GOT3 (cell line): ENCODE results near the gene CAVIN2.
A peak's percentile ranks its signal among the peaks of the same experiment; 100 is the strongest.

ENCODE experiments used
- DNase-seq: peaks from one replicate; lab custom pipeline; 2025; ENCODE audit warnings: mixed read lengths; lab: John Stamatoyannopoulos, UW

Gene CAVIN2, protein sequence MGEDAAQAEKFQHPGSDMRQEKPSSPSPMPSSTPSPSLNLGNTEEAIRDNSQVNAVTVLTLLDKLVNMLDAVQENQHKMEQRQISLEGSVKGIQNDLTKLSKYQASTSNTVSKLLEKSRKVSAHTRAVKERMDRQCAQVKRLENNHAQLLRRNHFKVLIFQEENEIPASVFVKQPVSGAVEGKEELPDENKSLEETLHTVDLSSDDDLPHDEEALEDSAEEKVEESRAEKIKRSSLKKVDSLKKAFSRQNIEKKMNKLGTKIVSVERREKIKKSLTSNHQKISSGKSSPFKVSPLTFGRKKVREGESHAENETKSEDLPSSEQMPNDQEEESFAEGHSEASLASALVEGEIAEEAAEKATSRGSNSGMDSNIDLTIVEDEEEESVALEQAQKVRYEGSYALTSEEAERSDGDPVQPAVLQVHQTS

DNA sequence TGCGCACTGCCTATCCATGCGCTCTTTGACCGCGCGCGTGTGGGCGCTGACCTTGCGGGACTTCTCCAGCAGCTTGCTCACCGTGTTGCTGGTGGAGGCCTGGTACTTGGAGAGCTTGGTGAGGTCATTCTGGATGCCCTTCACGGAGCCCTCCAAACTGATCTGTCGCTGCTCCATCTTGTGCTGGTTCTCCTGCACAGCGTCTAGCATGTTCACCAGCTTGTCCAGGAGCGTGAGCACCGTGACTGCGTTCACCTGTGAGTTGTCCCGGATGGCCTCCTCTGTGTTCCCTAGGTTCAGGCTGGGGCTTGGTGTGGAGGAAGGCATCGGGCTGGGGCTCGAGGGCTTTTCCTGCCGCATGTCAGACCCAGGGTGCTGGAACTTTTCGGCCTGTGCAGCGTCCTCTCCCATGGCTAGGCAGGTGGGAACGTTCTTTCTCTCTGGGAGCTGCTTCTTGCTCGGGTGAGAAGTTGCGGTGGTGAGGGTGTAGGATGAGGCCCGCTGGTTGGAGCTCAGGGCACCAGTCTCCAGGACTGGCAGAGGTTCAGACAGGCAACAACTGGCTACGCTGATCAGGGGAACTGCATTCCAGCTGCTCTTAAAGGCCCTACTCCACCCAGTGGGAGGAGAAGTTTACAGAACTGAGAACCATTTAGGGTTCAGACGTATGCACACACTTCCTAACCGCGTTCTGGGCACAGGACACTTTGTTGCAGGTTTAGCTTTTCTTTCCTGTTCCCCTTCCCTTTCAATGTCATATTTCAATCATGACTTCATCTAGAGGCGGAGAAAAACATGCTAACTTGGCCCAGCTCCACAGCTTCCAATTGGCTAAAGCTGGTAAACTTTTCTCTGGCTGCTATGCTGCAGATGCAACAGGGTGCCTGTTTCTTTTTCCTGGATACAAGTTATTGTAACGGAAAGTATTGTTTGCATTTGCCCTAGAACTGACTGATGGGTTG is at the start of gene CAVIN2:
TSS of gene CAVIN2 (minus strand) at position 574 of the 962 bp plus-strand sequence. CDS start at position 411, 163 bp downstream.
- DNase-seq = peak; percentile 62

- DNase-seq = no peak
Observed at GRCh38 chr2:191895743-191896142, 48.9 kb upstream of the CAVIN2 start.

GRCh38 chr2:191895195-191895594 is 48.3 kb upstream of the CAVIN2 start:
- no peak for DNase-seq

DNA sequence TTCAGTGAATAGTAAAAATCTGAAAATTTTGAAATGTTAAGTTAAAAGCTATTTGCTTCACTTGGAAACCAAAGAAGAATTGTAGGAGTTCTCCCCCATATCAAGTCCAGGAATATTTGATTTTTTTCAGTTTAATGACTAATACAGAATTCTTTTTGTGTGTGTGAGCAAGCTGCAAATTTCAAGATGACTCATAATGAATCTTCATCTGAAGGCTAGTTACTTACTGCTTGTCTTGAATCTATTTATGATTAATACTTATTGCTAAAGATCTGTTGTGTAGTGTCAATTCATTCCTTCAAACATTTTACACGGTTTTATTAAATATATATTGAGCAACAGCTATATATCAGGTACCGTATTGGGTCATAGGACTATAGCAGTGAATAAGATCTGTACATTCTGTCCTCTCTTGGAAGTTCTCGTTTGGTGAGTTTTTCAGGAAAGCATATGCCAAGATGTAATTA is 47.8 kb upstream of the CAVIN2 start:
- DNase-seq = no peak

DNA sequence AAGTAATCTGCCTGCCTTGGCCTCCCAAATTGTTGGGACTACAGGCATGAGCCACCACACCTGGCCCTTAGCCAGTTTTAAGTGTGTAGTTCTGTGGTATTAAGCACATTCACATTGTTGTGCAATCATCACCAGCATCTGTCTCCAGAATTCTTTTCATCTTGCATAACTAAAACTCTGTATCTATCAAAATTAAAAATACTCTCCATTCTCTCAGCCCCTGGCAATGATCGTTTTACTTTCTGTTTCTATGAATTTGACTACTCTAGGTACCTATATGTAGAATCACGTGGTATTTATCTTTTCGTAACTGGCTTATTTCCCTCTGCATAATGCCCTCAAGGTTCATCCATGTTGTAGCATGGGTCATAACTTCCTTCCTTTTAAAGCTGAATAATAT is 45.5 kb upstream of the CAVIN2 start:
- DNase-seq = no peak

- no peak for DNase-seq
Observed at GRCh38 chr2:191891656-191892055, 44.8 kb upstream of the CAVIN2 start.

- no peak for DNase-seq
Observed at GRCh38 chr2:191889931-191890330, 43.0 kb upstream of the CAVIN2 start.

DNA sequence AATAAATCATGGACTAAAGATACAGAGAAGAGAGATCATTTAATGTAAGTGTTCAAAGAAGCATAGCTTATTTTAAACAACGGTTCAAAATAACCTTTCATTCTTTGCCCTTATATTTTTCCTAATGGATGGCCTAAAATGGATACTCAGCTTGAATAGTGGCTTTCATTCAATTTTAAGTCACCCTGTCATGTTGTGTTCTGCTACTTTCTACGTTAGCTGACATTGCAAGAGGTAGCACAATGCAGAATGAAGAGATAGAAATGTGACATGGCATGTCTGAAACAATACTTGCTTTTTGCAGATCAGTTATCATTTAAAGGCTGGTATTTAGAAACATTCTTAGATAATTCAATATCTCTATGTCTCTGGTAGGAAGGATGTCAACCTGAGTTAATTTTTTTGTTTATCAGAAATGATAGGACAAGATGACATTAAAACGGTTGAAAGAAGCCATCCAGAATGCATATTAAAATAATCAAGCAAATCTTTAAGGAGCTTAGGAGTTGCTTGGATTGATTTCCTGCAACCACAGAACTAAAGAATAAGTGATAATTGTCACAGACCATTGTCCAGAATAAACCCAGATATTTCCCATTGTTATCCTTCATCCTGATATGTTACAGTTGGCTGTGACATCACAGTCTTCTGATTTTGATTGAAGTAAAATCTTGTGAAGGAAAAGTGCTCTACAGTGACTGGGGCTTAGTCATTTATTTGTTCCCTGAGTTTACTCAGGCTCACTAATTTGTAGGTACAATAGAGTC is 41.7 kb upstream of the CAVIN2 start:
- no peak for DNase-seq

DNA sequence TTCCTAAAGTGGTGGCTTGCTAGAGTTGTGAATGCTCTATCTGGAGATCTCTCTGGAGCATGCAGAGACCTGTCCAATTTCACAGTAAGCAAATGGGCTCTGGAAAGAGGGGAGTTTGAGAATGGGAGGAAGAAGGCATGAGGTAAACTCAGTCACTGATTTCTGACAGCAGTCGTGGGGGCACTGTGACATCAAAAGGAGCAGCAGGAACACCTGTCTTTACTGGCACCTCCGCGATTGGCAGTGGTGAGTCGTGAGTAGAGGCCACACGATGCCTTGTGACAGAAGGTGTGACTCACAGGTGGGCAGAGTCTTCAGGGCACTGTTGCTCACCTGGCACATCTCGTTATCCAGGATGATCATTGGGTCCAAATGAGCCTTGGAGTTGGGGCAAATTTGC is 38.8 kb upstream of the CAVIN2 start:
- no peak for DNase-seq

GRCh38 chr2:191885098-191885497 is 38.2 kb upstream of the CAVIN2 start:
- DNase-seq = no peak

GRCh38 chr2:191881982-191882816 is 35.3 kb upstream of the CAVIN2 start:
- DNase-seq = no peak

DNA sequence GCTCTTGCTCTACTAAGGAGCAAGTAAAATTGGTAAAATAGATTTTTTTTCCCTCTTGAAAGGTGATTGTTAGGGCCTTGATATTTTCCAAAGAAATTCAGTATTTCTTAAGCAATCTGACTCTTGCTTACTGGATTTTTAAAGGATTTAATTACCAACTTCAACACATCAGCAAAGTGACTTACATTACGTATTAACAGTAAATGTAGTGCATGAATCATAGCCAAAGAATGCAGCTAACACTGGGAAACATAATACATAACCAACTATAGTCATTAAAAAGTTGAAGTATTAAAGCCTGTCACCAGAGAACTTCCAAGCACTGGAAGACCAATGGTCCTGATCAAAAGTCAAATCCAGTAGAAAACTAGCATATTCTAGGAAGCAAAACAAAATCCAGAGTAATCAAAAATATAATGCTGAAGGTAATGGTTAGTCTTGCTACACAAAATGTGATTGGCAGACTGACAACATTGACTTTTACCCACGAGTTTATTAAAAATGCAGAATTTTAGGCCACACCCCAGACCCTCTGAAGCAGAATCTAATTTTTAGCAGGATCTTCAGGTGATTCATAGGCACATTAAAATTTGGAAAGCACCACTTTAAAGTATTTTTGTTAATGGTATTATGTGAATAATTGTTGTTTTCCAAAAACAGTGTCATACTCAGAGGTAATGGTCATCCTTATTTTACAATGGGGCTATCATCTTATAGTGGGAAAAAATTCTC is 31.8 kb upstream of the CAVIN2 start:
- no peak for DNase-seq

DNA sequence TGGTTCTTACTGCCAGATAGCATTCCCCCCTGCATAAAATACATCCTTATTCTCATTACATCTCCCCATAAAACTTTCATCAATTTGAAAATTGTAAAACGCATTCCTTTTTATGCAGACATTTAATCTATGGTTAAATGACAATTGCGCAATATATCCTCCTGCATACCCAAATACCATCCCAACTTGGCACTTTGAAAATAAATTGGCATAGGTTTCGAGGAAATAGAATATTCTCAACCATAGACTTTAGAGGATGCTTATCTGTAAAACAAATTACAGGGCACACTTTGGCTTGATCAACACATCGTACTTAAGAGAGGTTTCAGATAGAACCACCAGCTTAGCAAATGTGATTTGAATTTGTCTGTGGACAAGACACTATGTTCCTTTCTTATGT is 31.0 kb upstream of the CAVIN2 start:
- DNase-seq = no peak

- DNase-seq = no peak
Observed at GRCh38 chr2:191875859-191876258, 29.0 kb upstream of the CAVIN2 start.

DNA sequence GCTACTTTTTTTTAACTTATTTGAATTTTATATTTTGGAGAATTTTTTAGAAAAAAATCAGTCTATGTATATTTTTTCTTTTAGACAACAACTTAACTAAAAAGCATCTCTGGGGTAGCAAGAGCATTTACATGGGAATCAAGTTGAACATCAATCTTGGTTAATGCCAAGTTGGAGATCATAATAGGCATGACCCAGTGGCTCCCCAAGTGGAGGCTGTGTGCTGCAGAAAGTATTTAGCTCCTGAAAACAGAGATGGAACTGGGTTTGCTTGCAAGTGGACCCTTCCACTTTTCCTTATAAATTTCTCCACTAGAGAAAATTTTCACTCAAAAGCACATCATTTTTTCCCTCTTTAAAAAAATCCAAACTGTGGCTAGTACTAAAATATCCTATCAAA is 23.9 kb upstream of the CAVIN2 start:
- DNase-seq = no peak

- no peak for DNase-seq
Observed at GRCh38 chr2:191869781-191870180, 22.9 kb upstream of the CAVIN2 start.

- DNase-seq = no peak
Observed at GRCh38 chr2:191869178-191869577, 22.3 kb upstream of the CAVIN2 start.

DNA sequence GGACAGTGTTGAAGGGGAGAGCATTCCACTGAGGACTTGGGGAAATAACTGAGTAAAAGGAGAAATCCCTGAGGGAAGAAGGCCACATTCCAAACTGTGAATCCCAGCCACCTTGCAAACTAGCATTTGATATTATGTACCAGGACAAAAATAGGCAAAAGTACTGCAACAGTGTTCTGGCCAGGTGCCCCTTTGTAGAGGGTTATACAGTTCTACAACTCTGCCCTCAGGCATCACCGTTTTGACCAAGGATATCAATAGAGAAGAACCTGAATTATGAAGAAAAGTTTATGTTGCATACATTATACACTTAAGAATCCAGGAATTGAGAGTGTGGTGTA is 20.6 kb upstream of the CAVIN2 start:
- DNase-seq = no peak

DNA sequence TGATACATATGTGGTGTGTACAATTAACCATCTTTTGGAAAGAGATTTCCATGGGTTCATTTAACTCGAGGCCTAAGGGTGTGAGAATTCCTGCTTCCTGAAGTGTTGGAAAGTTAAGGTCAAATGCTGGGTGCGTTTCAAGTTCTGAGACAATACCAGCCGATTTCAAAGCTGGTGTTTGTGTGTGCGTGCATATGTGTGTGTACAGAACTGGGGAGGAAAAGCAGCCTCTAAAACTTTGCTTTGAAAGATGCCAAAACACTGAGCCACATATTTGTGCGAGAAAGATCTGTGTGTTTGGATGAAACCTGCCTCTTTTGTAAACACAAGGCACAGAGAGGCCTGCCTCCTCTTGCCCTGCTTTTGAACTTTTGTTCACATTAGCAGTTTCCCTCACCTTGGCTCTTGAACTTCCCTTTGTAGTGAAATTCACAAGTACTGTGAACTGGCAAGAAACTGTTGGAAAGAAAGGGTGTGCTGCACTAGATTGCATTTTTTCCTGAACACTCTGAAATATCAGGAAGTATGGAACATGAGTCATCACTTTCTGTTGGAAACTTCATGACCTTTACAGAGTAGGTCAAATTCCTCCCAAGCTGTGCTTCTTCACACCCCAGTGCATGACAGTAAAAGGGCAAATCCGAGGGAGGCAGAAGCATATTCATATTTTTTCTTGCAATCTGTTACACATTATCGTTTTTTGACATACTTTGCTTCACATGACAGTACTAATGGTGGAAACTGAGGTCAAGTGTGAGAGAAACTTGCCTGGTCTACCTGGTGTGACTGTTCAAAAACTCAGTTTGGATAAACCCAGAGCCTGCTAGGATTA is 20.0 kb upstream of the CAVIN2 start:
- no peak for DNase-seq

- DNase-seq = no peak
Observed at GRCh38 chr2:191866195-191866594, 19.3 kb upstream of the CAVIN2 start.
